HG02840 (cell line): ENCODE measurements around the gene KISS1.

Experiments
- ATAC-seq: cut with Tn5 transposase; IDR thresholded peaks from one replicate; pipeline ENCODE4 v1.9.1; 2021; ENCODE audit warnings: mild to moderate bottlenecking, moderate library complexity, moderate number of reproducible peaks; ENCODE audit not compliant: unreplicated experiment, low FRiP score

The KISS1 gene

DNA sequence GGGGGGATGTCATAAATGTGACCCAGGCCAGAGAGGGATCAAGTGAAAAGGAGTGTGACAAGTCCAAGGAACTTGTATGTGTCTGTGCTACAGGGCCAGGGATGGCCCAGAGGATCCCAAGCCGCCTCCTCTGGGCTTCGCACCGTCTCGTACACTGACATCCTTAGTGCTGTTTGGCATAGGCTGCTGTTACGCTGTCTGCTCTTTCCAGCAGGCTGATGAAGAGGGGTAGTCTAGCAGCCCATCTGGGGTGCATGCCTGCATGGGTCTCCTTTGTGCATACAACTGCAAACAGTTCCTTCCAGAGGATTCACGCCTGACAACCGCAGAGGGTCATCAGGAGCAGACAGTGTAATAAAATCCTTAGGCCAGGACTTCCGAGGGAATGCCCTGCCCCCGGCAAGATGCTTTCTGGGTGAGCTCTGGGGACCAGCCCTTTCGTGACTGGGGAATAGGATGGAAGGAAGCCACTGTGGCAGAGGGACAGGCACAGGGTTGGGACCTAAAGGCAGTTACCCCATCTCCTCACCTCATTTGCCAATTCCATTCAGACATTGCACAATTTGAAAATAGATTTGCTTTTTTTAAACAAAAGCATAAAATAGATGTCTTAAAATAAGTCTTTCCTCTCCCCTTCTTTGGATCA, 23.8 kb upstream of the KISS1 start:
- ATAC-seq, result no peak

DNA sequence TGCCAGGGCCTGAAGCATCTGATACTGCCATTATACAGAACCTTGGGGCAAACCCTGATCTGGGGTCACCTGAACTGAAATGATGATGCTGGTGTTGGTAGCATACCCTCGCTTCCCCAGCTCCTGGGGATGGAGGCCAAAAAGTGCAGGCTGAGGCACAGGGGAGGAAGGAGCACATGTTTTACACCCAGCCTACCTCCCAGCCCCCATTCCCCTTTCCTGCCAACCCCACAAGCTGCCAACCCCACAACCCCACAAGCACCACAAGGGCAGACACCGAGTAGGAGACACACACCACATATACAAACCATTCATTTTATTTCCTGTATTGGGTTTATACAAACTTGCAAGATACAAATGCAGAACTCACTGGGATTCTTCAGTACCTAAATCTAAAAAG, 22.3 kb upstream of the KISS1 start:
- no peak for ATAC-seq

DNA sequence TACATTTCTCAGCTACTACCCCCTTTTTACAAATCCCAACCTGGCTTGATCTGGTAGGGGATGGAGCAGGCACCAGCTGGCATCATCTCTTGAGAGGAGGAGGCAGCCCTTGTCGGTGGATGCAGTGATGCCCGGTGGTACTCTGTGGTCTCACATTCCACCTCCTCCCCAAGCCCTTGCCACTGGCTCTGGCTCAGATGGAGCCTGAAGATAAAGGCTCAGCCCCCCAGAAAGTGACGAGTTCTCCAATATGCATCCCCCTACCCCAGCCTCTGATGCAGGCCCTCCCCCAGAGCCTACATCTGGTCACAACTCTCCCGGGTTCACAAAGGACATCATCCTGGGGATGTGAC, 21.3 kb upstream of the KISS1 start:
- ATAC-seq, result no peak

DNA sequence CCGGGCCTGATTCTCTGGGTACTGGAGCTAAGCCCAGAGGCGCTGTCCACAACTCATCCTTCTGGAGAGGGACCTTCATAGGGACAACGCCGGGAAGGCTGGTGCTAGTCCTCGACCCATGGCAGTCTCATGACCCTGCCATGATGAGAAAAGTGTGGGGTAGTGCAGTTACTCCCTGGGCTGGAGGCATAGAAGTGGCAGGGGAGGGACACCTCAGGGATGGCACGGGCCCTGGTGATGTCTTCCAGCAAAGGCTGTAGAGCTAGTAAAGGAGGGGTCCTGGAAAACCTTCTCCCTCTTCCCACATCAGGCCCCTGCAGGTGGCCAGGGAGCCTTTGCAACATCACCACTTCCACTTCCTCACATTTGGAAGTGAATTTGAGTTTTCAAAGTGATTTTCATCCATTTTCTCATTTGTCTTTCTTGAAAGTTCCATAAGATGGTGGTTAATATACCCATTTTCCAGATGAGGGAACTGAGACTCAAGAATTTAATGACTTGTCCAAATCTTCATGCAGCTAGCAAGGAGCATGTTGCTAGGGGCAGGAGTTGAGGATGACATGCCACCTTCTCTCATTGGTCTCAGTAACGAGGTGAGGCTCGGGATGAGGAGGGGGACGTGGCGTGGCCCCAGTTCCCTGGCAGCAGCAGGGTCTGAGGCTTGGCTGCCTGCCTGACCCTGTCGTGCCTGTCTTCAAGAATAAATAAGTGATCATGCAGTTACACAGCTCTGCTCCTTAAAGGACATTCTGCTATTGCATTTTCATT, 20.8 kb upstream of the KISS1 start:
- ATAC-seq, result no peak

DNA sequence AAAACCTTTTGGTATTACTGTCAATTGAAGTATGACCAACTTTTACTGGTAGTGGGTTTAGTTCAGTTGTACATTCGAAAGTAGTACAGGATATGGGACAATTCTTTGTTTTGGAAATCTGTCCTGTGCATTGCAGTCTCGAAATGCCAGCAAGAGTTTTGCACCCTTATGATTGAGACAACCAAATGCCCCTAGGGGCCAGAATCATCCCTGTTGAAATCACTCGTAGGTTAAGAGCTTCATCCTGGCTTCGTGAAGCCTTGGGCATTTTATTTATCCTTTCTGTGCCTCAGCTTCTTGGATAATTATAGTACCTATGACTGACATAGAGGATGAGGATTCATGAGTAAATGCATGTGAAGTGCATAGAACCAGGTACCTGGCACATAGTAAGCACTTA, 19.9 kb upstream of the KISS1 start:
- ATAC-seq, result no peak

DNA sequence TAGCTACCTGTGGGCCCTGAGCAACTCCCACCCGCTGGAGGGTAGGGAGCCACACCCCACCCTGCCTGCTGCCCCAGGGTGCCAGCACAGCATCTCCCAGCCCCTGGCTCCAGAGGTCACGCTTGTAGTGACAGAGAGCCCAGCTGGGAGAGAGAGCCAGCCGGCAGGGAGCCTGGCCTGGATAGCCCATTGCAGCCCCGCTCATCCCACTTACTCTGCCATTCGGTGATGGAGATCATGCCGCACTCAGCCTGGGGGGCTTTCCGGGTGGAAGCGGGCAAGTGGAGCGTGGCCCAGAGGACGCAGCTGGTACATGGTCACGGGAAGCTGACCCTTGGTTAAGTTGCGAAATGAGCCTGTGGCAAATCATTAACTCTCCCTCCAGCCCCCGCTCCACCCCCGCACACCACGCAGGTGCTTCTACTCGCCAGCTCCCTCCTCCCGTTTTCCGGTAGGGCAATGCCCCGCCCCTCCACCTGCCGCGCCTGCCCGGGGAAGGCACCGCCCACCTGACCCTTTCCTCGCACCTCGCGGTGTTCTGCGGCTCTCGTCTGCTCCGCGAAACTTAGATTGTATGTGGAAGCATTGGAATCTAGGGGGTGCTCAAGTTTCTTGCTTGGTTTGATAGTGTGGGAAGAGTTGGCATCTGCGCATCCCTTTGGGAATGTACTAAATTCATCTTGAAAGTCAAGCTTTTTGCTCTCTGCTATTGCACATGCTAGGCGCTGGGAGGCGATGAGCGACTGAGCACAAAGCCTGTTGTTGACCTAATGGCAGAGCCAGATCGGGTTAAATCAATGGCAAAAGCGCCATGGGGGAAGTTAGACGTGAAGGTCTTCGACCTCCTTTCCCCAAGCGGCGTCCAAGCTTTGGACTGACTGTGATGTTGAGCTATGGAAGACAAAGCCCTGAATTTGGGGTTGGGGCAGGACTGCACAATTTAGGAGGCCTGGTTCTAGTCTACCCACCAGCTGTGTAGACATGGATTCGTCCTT, 17.7 kb upstream of the KISS1 start, which contains the start of gene GOLT1A:
TSS of gene GOLT1A (minus strand) at position 321 of the 995 bp plus-strand sequence. CDS start at position 239, 82 bp downstream.
- ATAC-seq, result peak; percentile 57

DNA sequence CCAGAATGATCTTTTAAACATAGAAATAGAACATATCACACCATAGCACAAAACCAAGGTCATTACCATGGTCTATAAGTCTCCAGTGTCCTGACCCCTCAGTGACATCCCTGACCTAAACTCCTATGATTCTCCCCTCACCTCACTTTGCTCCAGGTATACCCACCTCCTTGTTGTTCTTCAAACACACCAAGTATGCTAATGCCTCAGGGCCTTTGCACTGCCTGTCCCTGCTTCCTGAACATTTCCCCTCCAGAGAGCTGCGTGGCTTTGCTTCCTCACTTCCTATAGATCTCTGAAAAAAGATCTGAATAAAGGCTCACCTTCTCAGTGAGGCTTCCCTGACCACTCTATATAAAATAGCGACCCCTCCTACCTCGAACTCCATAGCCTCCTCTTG, 16.4 kb upstream of the KISS1 start:
- ATAC-seq, result no peak

DNA sequence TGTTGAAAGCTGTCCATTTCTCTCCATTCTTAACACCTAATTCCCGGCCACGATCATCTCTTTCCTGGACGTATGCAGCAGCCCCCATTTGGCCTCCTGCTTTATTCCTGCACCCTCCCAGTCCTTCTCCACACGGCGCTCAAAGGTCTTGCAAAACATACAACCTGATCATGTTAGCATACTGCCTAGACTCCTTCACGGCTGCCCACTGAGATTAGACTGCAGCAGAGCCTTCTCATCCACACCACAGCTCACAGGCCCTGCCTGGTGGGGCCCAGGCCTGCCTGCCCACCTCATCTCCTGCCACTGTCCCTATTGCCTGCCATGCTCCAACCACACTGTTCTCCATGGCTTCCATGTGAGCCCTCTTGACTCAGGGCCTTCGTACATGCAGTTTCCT, 14.8 kb upstream of the KISS1 start:
- ATAC-seq, result no peak

DNA sequence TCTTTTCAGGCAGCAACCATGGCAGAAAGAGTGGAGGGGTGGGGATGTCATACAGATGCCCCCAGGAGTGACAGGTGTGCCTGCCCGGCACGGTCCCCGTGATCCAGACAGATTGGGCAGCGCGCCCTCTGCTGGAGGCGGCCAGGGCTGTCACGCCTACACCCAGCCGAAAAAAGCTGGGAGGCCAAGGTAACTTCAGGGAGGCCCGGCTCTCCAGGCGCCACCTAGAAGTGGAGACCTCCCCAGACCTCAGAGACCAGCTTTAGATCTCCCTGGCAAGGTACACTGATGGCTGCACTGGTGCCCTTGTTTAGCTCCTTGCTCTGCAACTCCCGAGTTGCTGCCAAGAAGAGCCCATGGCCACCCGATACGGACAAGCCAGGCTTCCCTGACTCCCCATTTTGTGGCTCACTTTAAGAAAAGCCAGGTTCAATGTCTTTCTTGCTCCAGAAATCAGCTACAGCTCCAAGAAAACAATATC, 10.9 kb upstream of the KISS1 start:
- ATAC-seq, result no peak

DNA sequence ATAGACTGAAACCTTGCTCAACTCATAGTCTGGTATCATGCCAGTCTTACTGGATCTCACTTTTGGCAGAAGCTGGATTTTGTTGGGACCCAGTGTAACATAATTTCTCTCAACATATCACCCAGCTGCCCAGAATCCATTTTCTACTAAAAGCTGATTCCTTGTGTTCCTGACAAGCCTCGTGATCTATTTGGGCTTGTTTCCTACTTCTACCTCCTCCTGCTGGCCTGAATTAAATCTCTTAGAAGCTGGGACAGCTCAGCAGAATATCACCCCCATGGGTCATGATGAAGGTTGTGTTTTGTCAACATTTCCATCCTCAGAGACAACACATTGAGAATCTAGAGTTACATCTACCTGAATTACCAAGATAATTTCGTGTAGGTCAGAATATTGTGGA, 9.8 kb upstream of the KISS1 start:
- ATAC-seq, result no peak

DNA sequence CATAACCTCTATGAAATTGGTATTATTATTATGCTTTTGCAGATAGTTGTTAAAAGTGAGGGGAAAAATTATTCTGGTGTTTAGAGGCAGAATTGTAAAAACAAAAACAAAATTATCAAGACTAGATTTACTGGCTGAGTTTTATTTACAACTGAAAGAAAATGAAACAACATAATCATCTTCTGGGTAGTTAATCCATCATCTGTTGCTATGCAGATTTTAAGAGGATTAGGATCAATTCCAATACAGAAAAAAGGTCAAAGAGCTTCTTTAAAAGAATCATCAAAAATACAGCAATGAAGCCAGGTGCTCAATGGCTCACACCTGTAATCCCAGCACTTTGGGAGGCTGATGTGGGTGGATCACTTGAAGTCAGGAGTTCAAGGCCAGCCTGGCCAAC, 9.2 kb upstream of the KISS1 start:
- no peak for ATAC-seq

DNA sequence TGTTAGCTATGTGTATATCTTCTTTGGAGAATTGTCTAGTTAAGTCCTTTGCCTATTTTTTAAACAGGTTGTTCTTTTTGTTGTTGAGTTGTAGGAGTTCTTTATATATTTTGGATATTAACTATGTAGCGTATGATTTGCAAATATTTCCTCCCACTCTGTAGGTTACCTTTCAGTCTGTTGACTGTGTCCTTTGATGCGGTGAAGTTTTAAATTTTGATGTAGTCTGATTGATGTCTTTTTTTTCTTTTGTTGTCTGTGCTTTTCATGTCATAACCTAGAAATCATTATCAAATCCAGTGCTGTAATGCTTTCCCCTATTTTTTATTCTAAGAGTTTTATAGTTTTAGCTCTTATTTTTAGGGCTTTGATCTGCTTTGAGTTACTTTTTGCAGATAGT, 8.7 kb upstream of the KISS1 start:
- ATAC-seq, result no peak

DNA sequence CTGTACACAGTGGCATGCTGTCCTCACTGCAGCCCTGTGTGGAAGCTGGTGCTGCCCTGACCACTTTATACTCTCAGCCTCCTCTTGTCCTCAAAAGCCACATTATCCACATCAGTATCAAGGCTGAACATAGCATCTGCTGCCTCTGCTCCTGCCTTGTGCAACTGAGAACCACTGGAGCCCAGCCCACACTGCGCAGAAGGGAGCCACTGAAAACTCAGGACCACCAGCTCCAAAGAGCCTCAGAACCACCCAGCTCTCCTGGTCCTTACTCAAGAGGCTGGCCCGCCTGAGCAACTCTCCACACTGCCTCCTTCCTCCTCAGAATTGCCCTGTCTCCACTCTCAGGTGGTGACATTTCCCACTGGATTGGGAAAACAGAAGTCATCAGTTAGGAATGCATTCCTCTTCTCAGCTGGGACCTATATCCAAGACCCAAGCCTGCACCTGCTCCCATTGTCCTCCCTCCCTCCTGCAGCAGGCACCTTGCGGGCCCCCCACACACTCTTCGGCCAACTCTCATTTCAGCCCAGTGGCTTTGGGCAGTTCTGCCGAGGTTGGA, 7.0 kb upstream of the KISS1 start:
- ATAC-seq, result no peak

DNA sequence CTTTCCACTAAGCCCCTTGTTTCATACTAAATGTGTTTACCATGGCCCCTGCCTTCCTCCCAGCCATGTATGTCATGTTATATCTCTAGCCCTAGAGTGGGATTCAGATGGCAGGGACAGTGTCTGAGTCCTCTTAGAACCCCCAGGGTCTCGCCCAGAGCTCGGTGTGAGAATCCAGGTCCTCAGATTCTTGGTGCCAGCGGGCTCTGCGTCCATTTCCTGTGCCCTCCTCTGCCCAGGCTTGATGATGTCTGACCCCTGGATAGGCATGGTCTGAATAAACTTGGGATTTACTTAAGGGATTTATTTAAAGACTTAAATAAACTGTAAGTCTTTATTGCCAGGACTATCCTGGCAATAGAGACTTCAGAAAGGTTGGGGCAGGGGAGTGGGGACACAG, 6.2 kb upstream of the KISS1 start:
- no peak for ATAC-seq

DNA sequence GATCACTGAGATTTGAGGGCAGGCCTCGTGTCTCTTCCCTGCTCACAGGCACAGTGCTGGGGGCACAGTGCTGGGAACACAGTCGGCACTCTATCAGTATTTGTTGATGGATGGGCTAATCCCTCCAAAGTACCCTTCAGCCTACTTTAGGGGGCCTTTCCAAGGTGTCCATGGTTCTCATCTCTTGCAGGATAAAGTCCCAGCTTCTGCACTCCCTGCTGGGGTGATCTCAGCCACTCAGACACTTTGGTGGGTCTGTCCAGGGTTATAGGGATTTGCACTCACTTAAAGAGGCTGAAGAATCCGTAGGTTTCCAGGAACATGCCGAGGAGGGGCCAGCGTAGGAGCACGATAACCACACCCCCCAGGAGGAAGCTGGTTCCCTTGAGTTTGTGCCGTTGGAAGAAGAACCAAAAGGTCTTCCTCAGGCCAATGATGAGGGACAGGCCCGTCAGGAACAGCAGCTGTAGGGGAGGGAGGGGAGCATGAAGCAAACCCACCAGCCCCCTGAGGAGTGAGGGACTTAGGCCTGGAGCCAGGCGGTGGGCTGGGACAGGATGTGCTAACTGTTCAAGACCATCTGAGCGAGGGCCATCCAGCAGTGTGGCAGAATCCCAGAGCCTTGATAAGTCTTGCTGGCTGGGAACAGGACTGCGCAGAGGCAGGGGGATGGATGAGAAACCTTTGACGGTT, 5.2 kb upstream of the KISS1 start:
- ATAC-seq, result no peak

DNA sequence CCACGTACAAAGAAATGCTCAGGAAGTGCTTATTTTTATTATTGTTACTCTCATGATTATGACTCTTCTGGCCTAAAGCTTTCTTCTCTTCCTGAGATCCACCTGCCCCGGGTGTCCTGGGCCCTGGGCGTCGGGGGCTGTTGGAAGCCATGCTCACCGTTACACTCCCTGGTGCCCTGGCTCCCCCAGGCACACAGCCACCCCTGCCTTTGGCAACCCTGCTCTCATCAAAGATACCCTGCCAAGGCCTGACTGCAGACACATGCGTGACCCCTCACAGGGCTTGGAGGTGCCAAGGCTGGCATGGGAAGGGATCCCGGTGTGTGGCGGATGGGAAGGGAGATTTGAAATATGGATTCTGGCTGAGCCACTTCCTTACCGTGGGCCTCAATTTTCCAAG, 3.3 kb upstream of the KISS1 start:
- ATAC-seq, result no peak

DNA sequence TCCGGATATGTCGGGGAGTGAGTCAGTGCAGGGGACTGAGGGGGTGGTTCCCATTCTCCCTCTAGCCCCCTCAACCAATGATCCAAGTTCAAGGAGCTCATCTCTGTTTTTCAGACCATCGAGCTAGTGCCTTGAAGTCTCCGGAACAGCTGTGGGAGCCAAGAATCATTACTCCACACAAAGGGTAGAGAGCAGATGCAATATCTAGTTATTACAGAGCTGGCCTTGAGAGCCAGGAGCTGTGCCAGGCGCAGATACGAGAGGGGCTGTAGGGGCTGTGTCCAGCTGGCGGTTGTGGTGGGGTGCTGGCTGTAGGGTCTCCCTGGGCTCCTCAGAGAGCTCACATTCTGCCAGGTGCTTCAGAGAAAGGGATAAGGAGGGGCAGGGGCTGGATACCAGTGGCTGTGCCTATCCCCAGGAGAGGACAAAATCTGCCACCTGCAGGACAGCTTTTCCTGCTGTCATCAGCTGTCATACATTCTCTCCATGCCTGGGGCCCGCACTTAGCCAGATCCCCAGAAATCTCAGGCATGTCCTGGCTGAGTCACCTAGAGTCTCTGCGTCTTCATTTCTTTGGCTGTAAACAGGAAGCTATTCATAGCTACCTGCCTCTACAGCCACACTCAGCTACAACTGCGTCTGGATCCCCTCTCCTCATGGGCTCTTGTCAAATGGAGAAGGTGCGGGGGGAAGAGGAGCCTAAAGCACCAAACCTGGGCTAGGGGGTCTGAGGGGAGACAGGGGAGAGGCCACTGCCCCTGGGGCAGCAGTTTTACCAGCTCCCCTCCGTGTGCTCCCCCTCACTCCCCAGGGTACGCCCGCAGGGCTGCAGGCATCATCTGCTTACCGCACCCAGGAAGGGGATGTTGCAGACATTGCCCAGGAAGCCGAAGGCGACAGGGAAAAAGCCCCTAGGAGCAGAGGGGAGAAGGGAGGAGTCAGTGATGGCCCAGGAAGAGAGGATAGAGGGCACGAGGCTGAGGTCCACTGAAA, 2.4 kb upstream of the KISS1 start:
- ATAC-seq, result no peak

DNA sequence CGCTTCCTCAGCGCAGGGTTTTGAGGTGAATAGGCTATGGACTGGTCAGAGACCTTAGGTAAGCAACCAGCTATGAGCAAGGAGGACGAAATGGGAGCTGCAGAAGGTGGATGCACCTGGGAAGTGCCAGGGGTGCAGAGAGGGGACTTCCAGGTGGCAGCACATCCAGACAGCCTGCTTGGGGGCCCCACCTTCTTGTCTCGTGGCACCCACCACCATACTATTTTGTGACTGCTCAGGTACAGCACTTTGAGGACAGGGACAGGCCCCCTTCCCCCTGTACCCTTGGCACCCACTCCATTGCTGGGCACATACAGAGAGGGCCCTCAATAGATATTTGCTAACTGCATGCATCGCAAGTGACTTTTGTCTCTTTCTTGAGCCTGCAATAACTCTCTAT, 777 bp upstream of the KISS1 start:
- ATAC-seq, result no peak

DNA sequence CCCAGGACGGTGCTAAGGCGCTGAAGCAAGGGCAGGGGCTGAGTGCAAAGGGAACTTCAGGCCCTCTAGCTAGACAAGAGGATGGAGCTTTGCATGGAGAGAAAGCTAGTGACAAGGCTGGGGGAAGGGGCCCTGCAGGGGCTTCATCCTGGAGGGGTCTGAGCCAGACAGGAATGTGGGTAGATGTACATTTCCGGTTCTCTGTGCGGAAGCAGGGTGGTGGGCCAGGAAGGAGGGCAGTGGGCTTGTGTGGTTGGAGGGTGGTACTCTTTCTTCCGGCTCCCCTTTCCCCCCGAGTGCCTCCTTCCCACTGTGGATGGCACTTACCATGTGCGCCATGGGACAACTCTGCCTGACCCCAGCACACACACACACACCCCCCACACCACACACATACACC, 1.5 kb downstream of the KISS1 start:
- no peak for ATAC-seq
